ENCODE results near the gene RASD1.
"Not testable (repeated sequence)": the region's sequence is repeated elsewhere in the genome, so short reads cannot be mapped to it uniquely, and the experiment has no call there.

The RASD1 gene

GRCh38 chr17:17467720-17468119, 28.5 kb downstream of the RASD1 start:
- no peak for DNase-seq

GRCh38 chr17:17467016-17467415, 29.2 kb downstream of the RASD1 start:
- no peak for DNase-seq

- DNase-seq: no peak
Observed at GRCh38 chr17:17466511-17466910, 29.7 kb downstream of the RASD1 start.

- not testable (repeated sequence) for DNase-seq
Observed at GRCh38 chr17:17465878-17466277, 30.3 kb downstream of the RASD1 start.

GRCh38 chr17:17463821-17464220, 32.4 kb downstream of the RASD1 start:
- no peak for DNase-seq

- DNase-seq: no peak
Observed at GRCh38 chr17:17462048-17462824, 34.0 kb downstream of the RASD1 start.

- no peak for DNase-seq
Observed at GRCh38 chr17:17460038-17460437, 36.2 kb downstream of the RASD1 start.

- no peak for DNase-seq
Observed at GRCh38 chr17:17457680-17458079, 38.5 kb downstream of the RASD1 start.

- no peak for DNase-seq
Observed at GRCh38 chr17:17456251-17456650, 39.9 kb downstream of the RASD1 start.

GRCh38 chr17:17455173-17455572, 41.0 kb downstream of the RASD1 start:
- DNase-seq: no peak

GRCh38 chr17:17454700-17455099, 41.5 kb downstream of the RASD1 start:
- DNase-seq: not testable (repeated sequence)

- DNase-seq: no peak
Observed at GRCh38 chr17:17454276-17454675, 41.9 kb downstream of the RASD1 start.

GRCh38 chr17:17453088-17453487, 43.1 kb downstream of the RASD1 start:
- no peak for DNase-seq

GRCh38 chr17:17448723-17449122, 47.5 kb downstream of the RASD1 start:
- DNase-seq: no peak

GRCh38 chr17:17448076-17448475, 48.1 kb downstream of the RASD1 start:
- no peak for DNase-seq

GRCh38 chr17:17447264-17447663, 48.9 kb downstream of the RASD1 start:
- no peak for DNase-seq

GRCh38 chr17:17446666-17447155, 49.5 kb downstream of the RASD1 start:
- no peak for DNase-seq

GRCh38 chr17:17445925-17446665, 50.1 kb downstream of the RASD1 start:
- no peak for DNase-seq

- no peak for DNase-seq
Observed at GRCh38 chr17:17445296-17445924, 50.8 kb downstream of the RASD1 start.

Measured in CD4-positive, alpha-beta T cell treated with Interleukin-21 for 1 hour (primary cell).